Anterior cingulate cortex (tissue), 58 donors: ENCODE measurements around the gene IL31.

Experiments
- DNase-seq, 58 donors: peaks; one replicate each; lab custom pipeline; 2025; lab: John Stamatoyannopoulos, UW

The IL31 gene

GRCh38 chr12:122159882-122160281 lies 14.1 kb downstream of the IL31 start:
- DNase-seq: no peak

GRCh38 chr12:122158700-122159285 lies 15.2 kb downstream of the IL31 start:
- DNase-seq: no peak

GRCh38 chr12:122155705-122156104 lies 18.3 kb downstream of the IL31 start:
- no peak for DNase-seq

- peak in 1 of 58 donors; percentile 1 for DNase-seq
These were observed 21.3 kb downstream of the IL31 start for GRCh38 chr12:122152754-122153153.

GRCh38 chr12:122150127-122150681 lies 23.8 kb downstream of the IL31 start:
- no peak for DNase-seq

GRCh38 chr12:122148657-122149056 lies 25.4 kb downstream of the IL31 start:
- DNase-seq: no peak

- DNase-seq: no peak
These were observed 26.3 kb downstream of the IL31 start for GRCh38 chr12:122147514-122148290.

- DNase-seq: no peak
These were observed 28.3 kb downstream of the IL31 start for GRCh38 chr12:122145505-122146330.

- no peak for DNase-seq
These were observed 29.1 kb downstream of the IL31 start for GRCh38 chr12:122144885-122145284.

GRCh38 chr12:122142857-122143256 lies 31.2 kb downstream of the IL31 start:
- no peak for DNase-seq

GRCh38 chr12:122141911-122142725 lies 31.9 kb downstream of the IL31 start:
- DNase-seq: no peak

- DNase-seq: no peak
These were observed 33.4 kb downstream of the IL31 start for GRCh38 chr12:122140467-122141257.

GRCh38 chr12:122139941-122140340 lies 34.1 kb downstream of the IL31 start:
- no peak for DNase-seq

GRCh38 chr12:122139266-122139665 lies 34.8 kb downstream of the IL31 start:
- DNase-seq: no peak

GRCh38 chr12:122138616-122139015 lies 35.4 kb downstream of the IL31 start:
- peak in 19 of 58 donors; percentile 4 to 46 (median 18) for DNase-seq

- DNase-seq: peak in 4 of 58 donors; percentile 4 to 20 (median 14)
These were observed 35.8 kb downstream of the IL31 start for GRCh38 chr12:122138181-122138580.

GRCh38 chr12:122137681-122138080 lies 36.3 kb downstream of the IL31 start:
- DNase-seq: no peak

GRCh38 chr12:122137229-122137628 lies 36.8 kb downstream of the IL31 start:
- no peak for DNase-seq

GRCh38 chr12:122135437-122136031 lies 38.5 kb downstream of the IL31 start:
- DNase-seq: no peak
